GM19467 (cell line): ENCODE data around the gene IGLL1.
"Not testable (repeated sequence)": the region's sequence is repeated elsewhere in the genome, so short reads cannot be mapped to it uniquely, and the experiment has no call there.

Experiments
- ATAC-seq: cut with Tn5 transposase; IDR thresholded peaks from one replicate; pipeline ENCODE4 v1.9.1; 2021; ENCODE audit warnings: mild to moderate bottlenecking, moderate library complexity; ENCODE audit not compliant: unreplicated experiment

IGLL1 gene

GRCh38 chr22:23564276-23564675, 15.8 kb downstream of the IGLL1 start:
- no peak for ATAC-seq

- no peak for ATAC-seq
These were observed 17.0 kb downstream of the IGLL1 start for GRCh38 chr22:23563111-23563510.

GRCh38 chr22:23562186-23562585, 17.9 kb downstream of the IGLL1 start:
- ATAC-seq = no peak

- not testable (repeated sequence) for ATAC-seq
These were observed 19.0 kb downstream of the IGLL1 start for GRCh38 chr22:23561025-23561510.

- not testable (repeated sequence) for ATAC-seq
These were observed 19.9 kb downstream of the IGLL1 start for GRCh38 chr22:23560215-23560614.

GRCh38 chr22:23557467-23557866, 22.6 kb downstream of the IGLL1 start:
- no peak for ATAC-seq

GRCh38 chr22:23557036-23557435, 23.1 kb downstream of the IGLL1 start:
- ATAC-seq = no peak

GRCh38 chr22:23556026-23556620, 24.0 kb downstream of the IGLL1 start:
- no peak for ATAC-seq

GRCh38 chr22:23555118-23555517, 25.0 kb downstream of the IGLL1 start:
- ATAC-seq = no peak

GRCh38 chr22:23553924-23554870, 25.9 kb downstream of the IGLL1 start:
- no peak for ATAC-seq

GRCh38 chr22:23553438-23553837, 26.7 kb downstream of the IGLL1 start:
- ATAC-seq = no peak

GRCh38 chr22:23552573-23552972, 27.5 kb downstream of the IGLL1 start:
- ATAC-seq = no peak

GRCh38 chr22:23551385-23551784, 28.7 kb downstream of the IGLL1 start:
- ATAC-seq = no peak

GRCh38 chr22:23550049-23550650, 29.9 kb downstream of the IGLL1 start:
- no peak for ATAC-seq

- no peak for ATAC-seq
These were observed 30.9 kb downstream of the IGLL1 start for GRCh38 chr22:23549198-23549595.

GRCh38 chr22:23548501-23549197, 31.4 kb downstream of the IGLL1 start:
- no peak for ATAC-seq

- ATAC-seq = no peak
These were observed 32.1 kb downstream of the IGLL1 start for GRCh38 chr22:23547818-23548500.

GRCh38 chr22:23547382-23547781, 32.7 kb downstream of the IGLL1 start:
- not testable (repeated sequence) for ATAC-seq

GRCh38 chr22:23544852-23545251, 35.2 kb downstream of the IGLL1 start:
- ATAC-seq = no peak

- not testable (repeated sequence) for ATAC-seq
These were observed 36.5 kb downstream of the IGLL1 start for GRCh38 chr22:23543506-23544000.
